ENCODE results near the gene SLC7A4.

Gene SLC7A4

GRCh38 chr22:21070690-21071615 is 38.6 kb upstream of the SLC7A4 start:
- no peak for TF ChIP-seq CTCF (conservative IDR thresholded peaks at IDR 0.05; ENCODE audit: low read depth)
- POLR2A ChIA-PET (ENCODE audit: low non-redundant PET) = no interaction called here
- no peak for DNase-seq (ENCODE audit: low spot score)
- no peak overlapping the region for H3K27ac ChIP-seq
- CTCF ChIA-PET = no interaction called here

- no peak for DNase-seq (ENCODE audit: low spot score)
- ChIA-PET CTCF (interaction anchor here (0.7 kb wide), 1 partner anchor 18 kb away, joined by 4 read pairs; no protein-coding TSS in a partner anchor), POLR2A (ENCODE audit: low non-redundant PET) (no interaction called here)
- no peak overlapping the region for H3K27ac ChIP-seq
- TF ChIP-seq CTCF (conservative IDR thresholded peaks at IDR 0.05; ENCODE audit: low read depth) = no peak
These were observed 37.0 kb upstream of the SLC7A4 start for GRCh38 chr22:21069375-21069774.

GRCh38 chr22:21068681-21069276 is 36.4 kb upstream of the SLC7A4 start:
- TF ChIP-seq CTCF (conservative IDR thresholded peaks at IDR 0.05; ENCODE audit: low read depth) = no peak
- CTCF ChIA-PET = no interaction called here
- no peak overlapping the region for H3K27ac ChIP-seq
- POLR2A ChIA-PET (ENCODE audit: low non-redundant PET) = no interaction called here
- no peak for DNase-seq (ENCODE audit: low spot score)

DNA sequence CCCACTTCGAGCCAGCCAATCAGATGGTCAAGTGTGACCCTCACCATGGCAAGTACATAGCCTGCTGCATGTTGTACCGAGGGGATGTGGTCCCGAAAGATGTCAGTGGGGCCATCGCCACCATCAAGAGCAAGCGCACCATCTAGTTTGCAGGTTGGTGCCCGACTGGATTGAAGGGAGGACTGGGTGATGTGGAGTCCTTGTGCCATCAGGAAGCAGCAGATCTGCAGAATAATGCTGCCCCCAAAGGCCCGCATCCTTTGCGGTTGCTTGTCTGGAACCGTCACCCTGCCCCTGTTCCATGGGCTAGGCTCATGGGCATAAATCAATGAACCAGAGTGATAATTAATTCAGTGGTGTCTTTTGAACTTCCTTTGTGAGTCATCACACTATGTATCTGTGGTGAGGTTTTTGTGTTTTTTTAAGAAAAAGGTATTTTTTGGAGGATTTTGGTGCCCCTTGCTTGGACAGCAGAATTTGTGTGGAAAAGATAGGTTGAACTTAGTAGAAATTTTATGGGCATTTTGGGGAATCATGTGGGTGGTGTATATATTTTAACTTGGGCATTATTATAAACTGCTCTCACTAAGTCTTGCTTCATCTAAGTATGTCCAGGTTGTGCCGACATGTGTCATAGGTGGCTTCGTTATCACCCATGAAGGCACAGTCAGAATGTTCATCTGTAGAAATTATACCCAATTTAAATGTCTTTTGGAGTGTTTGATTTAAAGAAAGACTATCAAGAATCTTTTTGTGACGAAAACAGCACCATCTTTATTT is 35.7 kb upstream of the SLC7A4 start:
- ChIA-PET CTCF (no interaction called here), POLR2A (ENCODE audit: low non-redundant PET) (no interaction called here)
- H3K27ac ChIP-seq = no peak overlapping the region
- no peak for TF ChIP-seq CTCF (conservative IDR thresholded peaks at IDR 0.05; ENCODE audit: low read depth)
- DNase-seq (ENCODE audit: low spot score) = no peak

GRCh38 chr22:21067075-21067900 is 34.9 kb upstream of the SLC7A4 start:
- POLR2A ChIA-PET (ENCODE audit: low non-redundant PET) = no interaction called here
- CTCF ChIA-PET = no interaction called here
- TF ChIP-seq CTCF (conservative IDR thresholded peaks at IDR 0.05; ENCODE audit: low read depth) = no peak
- DNase-seq (ENCODE audit: low spot score) = no peak
- no peak overlapping the region for H3K27ac ChIP-seq
